KMS-11 (cell line): ENCODE measurements around the gene FSIP1.

Experiments used
- H2AFZ ChIP-seq: fragments of 200-600 bp; sonication (generic); 2 replicates; pipeline ENCODE4 v1.6.1; 2016; ENCODE audit warnings: antibody characterized with exemption, mixed run types, low read depth
- H3K27ac ChIP-seq: fragments of 200-600 bp; sonication (generic); 2 replicates; pipeline ENCODE4 v1.6.1; 2016; ENCODE audit warnings: mild to moderate bottlenecking, mixed run types
- H3K27me3 ChIP-seq: fragments of 200-600 bp; sonication (generic); 2 replicates; pipeline ENCODE4 v1.6.1; 2017; ENCODE audit warnings: mild to moderate bottlenecking, low read depth, mixed run types, moderate library complexity; ENCODE audit not compliant: insufficient read depth
- H3K36me3 ChIP-seq: fragments of 200-600 bp; sonication (generic); 2 replicates; pipeline ENCODE4 v1.6.1; 2017; ENCODE audit warnings: mild to moderate bottlenecking, mixed run types; ENCODE audit not compliant: insufficient read depth
- H3K4me1 ChIP-seq: fragments of 200-600 bp; sonication (generic); 2 replicates; pipeline ENCODE4 v1.6.1; 2016; ENCODE audit warnings: mild to moderate bottlenecking, low read depth, mixed run types; ENCODE audit not compliant: poor library complexity, severe bottlenecking
- H3K4me2 ChIP-seq: fragments of 200-600 bp; sonication (generic); 2 replicates; pipeline ENCODE4 v1.7.0; 2016; ENCODE audit warnings: mild to moderate bottlenecking, mixed run types
- H3K4me3 ChIP-seq: fragments of 200-600 bp; sonication (generic); IDR thresholded peaks from 2 replicates; pipeline ENCODE4 v1.6.1; 2017; ENCODE audit warnings: low read depth, low read length, mixed read lengths; ENCODE audit not compliant: insufficient read depth
- H3K79me2 ChIP-seq: fragments of 200-600 bp; sonication (generic); 2 replicates; pipeline ENCODE4 v1.6.1; 2016; ENCODE audit warnings: low read depth, mixed run types; ENCODE audit not compliant: insufficient read depth
- H3K9ac ChIP-seq: fragments of 200-600 bp; sonication (generic); 2 replicates; pipeline ENCODE4 v1.6.1; 2016; ENCODE audit warnings: mild to moderate bottlenecking, mixed run types
- H4K20me1 ChIP-seq: fragments of 200-600 bp; sonication (generic); 2 replicates; pipeline ENCODE4 v1.6.1; 2016; ENCODE audit warnings: mild to moderate bottlenecking, mixed run types; ENCODE audit not compliant: insufficient read depth
- TF ChIP-seq, protein P1 (sequence below): fragments of 200-600 bp; sonication (generic); conservative IDR thresholded peaks from 2 replicates; pipeline ENCODE4 v1.6.1; 2017; ENCODE audit warnings: low read depth, mild to moderate bottlenecking, antibody characterized with exemption, low read length, moderate library complexity, mixed read lengths

The FSIP1 gene

DNA sequence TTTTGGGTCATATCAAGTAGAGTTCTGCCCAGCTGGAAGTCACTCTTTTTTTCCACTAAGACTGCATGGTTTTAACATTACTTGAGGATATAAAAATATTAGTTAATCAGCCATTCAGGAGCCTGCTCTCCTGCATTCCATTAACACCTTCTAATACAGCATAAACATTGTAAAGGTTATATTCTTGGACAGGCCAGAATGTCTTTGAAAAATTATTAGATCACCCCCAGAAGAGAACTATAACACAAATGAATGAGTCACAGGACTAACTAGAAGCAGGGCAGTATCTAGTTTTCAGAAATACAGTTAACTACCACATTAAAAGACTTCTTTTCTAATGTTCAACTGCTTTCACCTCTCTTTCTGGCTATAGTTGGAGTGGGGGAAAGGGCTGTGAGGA, 120.9 kb downstream of the FSIP1 start:
- Histone ChIP-seq H3K9ac (no peak overlapping the region), H3K27me3 (no peaks in the 10 kb centered on the region), H4K20me1 (no peaks in the 10 kb centered on the region), H3K4me1 (no peaks in the 10 kb centered on the region), H3K4me3 (no peak overlapping the region), H3K79me2 (no peaks in the 10 kb centered on the region), H3K4me2 (no peak overlapping the region), H3K27ac (no peak overlapping the region), H3K36me3 (no peaks in the 10 kb centered on the region), H2AFZ (no peak overlapping the region)
- TF ChIP-seq, protein P1, sequence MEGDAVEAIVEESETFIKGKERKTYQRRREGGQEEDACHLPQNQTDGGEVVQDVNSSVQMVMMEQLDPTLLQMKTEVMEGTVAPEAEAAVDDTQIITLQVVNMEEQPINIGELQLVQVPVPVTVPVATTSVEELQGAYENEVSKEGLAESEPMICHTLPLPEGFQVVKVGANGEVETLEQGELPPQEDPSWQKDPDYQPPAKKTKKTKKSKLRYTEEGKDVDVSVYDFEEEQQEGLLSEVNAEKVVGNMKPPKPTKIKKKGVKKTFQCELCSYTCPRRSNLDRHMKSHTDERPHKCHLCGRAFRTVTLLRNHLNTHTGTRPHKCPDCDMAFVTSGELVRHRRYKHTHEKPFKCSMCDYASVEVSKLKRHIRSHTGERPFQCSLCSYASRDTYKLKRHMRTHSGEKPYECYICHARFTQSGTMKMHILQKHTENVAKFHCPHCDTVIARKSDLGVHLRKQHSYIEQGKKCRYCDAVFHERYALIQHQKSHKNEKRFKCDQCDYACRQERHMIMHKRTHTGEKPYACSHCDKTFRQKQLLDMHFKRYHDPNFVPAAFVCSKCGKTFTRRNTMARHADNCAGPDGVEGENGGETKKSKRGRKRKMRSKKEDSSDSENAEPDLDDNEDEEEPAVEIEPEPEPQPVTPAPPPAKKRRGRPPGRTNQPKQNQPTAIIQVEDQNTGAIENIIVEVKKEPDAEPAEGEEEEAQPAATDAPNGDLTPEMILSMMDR, result no peak

DNA sequence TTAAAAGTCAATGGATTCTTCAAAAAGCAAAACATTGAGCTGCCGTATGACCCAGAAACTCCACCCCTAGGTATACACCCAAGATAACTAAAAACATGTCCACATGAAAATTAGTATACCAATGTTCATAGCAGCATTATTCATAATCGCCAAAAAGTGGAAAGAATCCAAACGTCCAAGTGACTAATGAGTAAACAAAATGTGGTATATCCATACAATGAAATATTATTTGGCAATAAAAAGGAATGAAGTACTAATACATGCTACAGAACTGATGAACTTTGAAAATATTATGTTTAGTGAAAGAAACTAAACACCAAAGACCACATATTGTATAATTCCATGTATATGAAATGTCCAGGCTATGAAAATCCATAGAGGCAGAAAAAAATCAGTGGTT, 123.9 kb downstream of the FSIP1 start:
- H3K9ac ChIP-seq, result no peak overlapping the region
- no peaks in the 10 kb centered on the region for H3K79me2 ChIP-seq
- H3K4me2 ChIP-seq, result no peak overlapping the region
- H3K4me3 ChIP-seq, result no peak overlapping the region
- no peak overlapping the region for H3K27ac ChIP-seq
- H3K36me3 ChIP-seq, result no peaks in the 10 kb centered on the region
- H3K27me3 ChIP-seq, result no peaks in the 10 kb centered on the region
- H4K20me1 ChIP-seq, result no peaks in the 10 kb centered on the region
- TF ChIP-seq, protein P1, result no peak
- H3K4me1 ChIP-seq, result no peaks in the 10 kb centered on the region
- no peak overlapping the region for H2AFZ ChIP-seq

DNA sequence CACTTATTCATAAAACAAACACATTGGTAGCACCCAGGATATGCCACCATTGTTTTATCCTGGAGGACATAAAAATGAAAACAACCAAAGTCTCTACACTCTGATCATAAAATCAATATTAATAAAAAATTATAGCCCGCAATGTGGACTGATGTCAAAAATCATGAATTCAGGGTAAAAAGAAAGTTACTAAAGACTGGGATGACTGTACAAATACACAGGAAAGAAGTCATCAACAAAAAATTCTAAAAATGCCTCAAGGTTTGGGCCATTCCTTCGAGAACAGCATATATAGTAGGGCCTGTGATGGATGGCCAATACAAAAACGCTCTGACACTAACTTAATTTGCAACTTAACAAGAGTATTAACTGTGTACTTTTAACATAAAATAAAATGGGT, 125.0 kb downstream of the FSIP1 start:
- Histone ChIP-seq H3K4me2 (no peak overlapping the region), H3K9ac (no peak overlapping the region), H3K36me3 (no peaks in the 10 kb centered on the region), H2AFZ (no peak overlapping the region), H3K79me2 (no peaks in the 10 kb centered on the region), H4K20me1 (no peaks in the 10 kb centered on the region), H3K4me3 (no peak overlapping the region), H3K27ac (no peak overlapping the region), H3K4me1 (no peaks in the 10 kb centered on the region), H3K27me3 (no peaks in the 10 kb centered on the region)
- TF ChIP-seq, protein P1, result no peak

DNA sequence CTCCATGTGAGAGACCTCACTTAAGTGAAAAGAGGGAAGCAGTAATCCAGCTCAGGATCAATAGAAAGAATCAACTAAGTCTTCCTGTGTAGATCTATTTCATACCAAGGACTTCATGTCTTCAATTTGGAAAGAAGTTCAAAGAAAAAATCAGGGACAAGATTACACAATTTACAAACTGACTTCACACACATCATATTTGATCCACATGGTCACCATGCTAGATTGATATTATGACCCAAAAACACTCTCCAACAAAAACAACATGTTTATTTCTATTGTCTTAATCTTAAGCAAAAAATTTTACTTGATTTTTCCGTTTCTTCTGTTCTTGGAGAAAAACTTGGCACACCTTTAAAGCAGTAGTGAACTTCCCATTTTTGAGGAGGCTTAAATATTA, 125.5 kb downstream of the FSIP1 start:
- Histone ChIP-seq H3K79me2 (no peaks in the 10 kb centered on the region), H3K27me3 (no peaks in the 10 kb centered on the region), H3K36me3 (no peaks in the 10 kb centered on the region), H3K4me2 (no peak overlapping the region), H4K20me1 (no peaks in the 10 kb centered on the region), H3K4me1 (no peaks in the 10 kb centered on the region), H3K9ac (no peak overlapping the region), H2AFZ (no peak overlapping the region), H3K27ac (no peak overlapping the region), H3K4me3 (no peak overlapping the region)
- TF ChIP-seq, protein P1, result no peak

DNA sequence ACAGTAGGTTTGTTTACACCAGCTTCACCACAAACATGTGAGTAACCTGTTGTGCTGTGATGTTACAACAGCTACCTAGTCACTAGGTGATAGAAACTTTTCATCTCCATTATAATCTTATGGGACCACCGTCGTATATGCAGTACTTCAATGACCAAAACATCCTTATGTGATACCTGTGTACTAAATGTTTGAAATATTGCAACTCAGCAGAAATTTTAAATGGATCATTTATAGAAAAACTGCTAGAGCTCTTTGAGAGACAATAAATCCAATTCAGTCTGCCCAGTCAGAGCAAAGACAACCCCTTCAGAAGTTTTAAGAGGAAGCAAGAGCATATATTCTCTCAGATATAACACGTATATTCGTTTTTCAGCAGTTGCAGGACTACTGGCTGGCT, 128.3 kb downstream of the FSIP1 start:
- no peaks in the 10 kb centered on the region for H3K4me1 ChIP-seq
- no peak overlapping the region for H3K4me2 ChIP-seq
- H3K36me3 ChIP-seq, result no peaks in the 10 kb centered on the region
- no peaks in the 10 kb centered on the region for H3K79me2 ChIP-seq
- TF ChIP-seq, protein P1, result no peak
- no peak overlapping the region for H3K9ac ChIP-seq
- no peaks in the 10 kb centered on the region for H4K20me1 ChIP-seq
- no peak overlapping the region for H3K4me3 ChIP-seq
- no peak overlapping the region for H2AFZ ChIP-seq
- no peaks in the 10 kb centered on the region for H3K27me3 ChIP-seq
- no peak overlapping the region for H3K27ac ChIP-seq
